Neural cell (in vitro differentiated cells): ENCODE results near the gene TM9SF3. TPM values are rescaled to one million over a fixed set of nuclear protein-coding genes. Genes with fewer than 3 reads are reported as not detected.

Experiments
- H2AFZ ChIP-seq: fragments of 200-600, 300-800 bp; sonication (generic), shearing (Covaris generic); 2 replicates; pipeline ENCODE4 v1.6.0; 2014; ENCODE audit warnings: low read depth, mild to moderate bottlenecking, antibody characterized with exemption, low read length, moderate library complexity
- H3F3A ChIP-seq: fragments of 200-600 bp; shearing (Covaris generic); 2 replicates; pipeline ENCODE4 v1.6.1; 2016; ENCODE audit warnings: mild to moderate bottlenecking, moderate library complexity, mixed read lengths, antibody characterized with exemption, low read length; ENCODE audit not compliant: insufficient read depth, poor library complexity, severe bottlenecking
- H3K27ac ChIP-seq: fragments of 200-600, 300-800 bp; sonication (generic), shearing (Covaris generic); 2 replicates; pipeline ENCODE4 v1.5.1; 2014; ENCODE audit warnings: mild to moderate bottlenecking, low read length, moderate library complexity
- H3K27me3 ChIP-seq: fragments of 300-800, 200-600 bp; sonication (generic), shearing (Covaris generic); 2 replicates; pipeline ENCODE4 v1.6.0; 2014; ENCODE audit warnings: mild to moderate bottlenecking, low read depth, low read length, moderate library complexity; ENCODE audit not compliant: insufficient read depth
- H3K36me3 ChIP-seq: fragments of 300-800, 200-600 bp; sonication (generic), shearing (Covaris generic); 2 replicates; pipeline ENCODE4 v1.5.1; 2014; ENCODE audit warnings: mild to moderate bottlenecking, antibody characterized with exemption, low read length, moderate library complexity; ENCODE audit not compliant: insufficient read depth
- H3K4me2 ChIP-seq: fragments of 300-800, 200-600 bp; sonication (generic), shearing (Covaris generic); 2 replicates; pipeline ENCODE4 v1.6.0; 2014; ENCODE audit warnings: mild to moderate bottlenecking, low read length
- H3K4me3 ChIP-seq: fragments of 300-800, 200-600 bp; sonication (generic), shearing (Covaris generic); 2 replicates; pipeline ENCODE4 v1.5.1; 2014; ENCODE audit warnings: mild to moderate bottlenecking, low read length, moderate library complexity
- H3K79me2 ChIP-seq: fragments of 200-600 bp; shearing (Covaris generic); replicated peaks from 2 replicates; pipeline ENCODE4 v1.6.0; 2014; ENCODE audit warnings: mild to moderate bottlenecking, low read length, moderate library complexity; ENCODE audit not compliant: insufficient read depth
- H3K9ac ChIP-seq: fragments of 300-800, 200-600 bp; sonication (generic), shearing (Covaris generic); 2 replicates; pipeline ENCODE4 v1.6.1; 2016; ENCODE audit warnings: mild to moderate bottlenecking, low read length, mixed read lengths
- H3K9me2 ChIP-seq: fragments of 200-600 bp; shearing (Covaris generic); 2 replicates; pipeline ENCODE4 v1.6.1; 2016; ENCODE audit warnings: mild to moderate bottlenecking, low read length, mixed read lengths; ENCODE audit not compliant: insufficient read depth
- H3K9me3 ChIP-seq: fragments of 200-600, 300-800 bp; sonication (generic), shearing (Covaris generic); 2 replicates; pipeline ENCODE4 v1.6.1; 2016; ENCODE audit warnings: mild to moderate bottlenecking, mixed run types, low read length, moderate library complexity, mixed read lengths
- H4K20me1 ChIP-seq: fragments of 200-600 bp; shearing (Covaris generic); 2 replicates; pipeline ENCODE4 v1.6.1; 2016; ENCODE audit warnings: mild to moderate bottlenecking, mixed run types; ENCODE audit not compliant: insufficient read depth
- EP300 ChIP-seq: fragments of 450-650 bp; conservative IDR thresholded peaks from 2 replicates; pipeline ENCODE4 v1.6.1; 2014; ENCODE audit warnings: antibody characterized with exemption, mild to moderate bottlenecking, moderate library complexity; ENCODE audit not compliant: poor library complexity, severe bottlenecking
- EZH2 ChIP-seq: fragments of 200-600, 300-800 bp; shearing (Covaris generic), sonication (generic); IDR thresholded peaks from 2 replicates; pipeline ENCODE4 v1.6.1; 2014; ENCODE audit warnings: antibody characterized with exemption, low read length, borderline replicate concordance, mild to moderate bottlenecking; ENCODE audit not compliant: insufficient read depth, poor library complexity, severe bottlenecking
- MXI1 ChIP-seq: fragments of 450-650 bp; conservative IDR thresholded peaks from 2 replicates; pipeline ENCODE4 v1.6.1; 2014; ENCODE audit warnings: antibody characterized with exemption, mild to moderate bottlenecking; ENCODE audit not compliant: poor library complexity, severe bottlenecking
- POLR2AphosphoS5 ChIP-seq: IDR thresholded peaks from 2 replicates; pipeline ENCODE4 v1.6.1; 2012
- RAD21 ChIP-seq: fragments of 450-650 bp; conservative IDR thresholded peaks from 2 replicates; pipeline ENCODE4 v1.6.1; 2014; ENCODE audit warnings: antibody characterized with exemption, mild to moderate bottlenecking, moderate library complexity
- SMC3 ChIP-seq: fragments of 450-650 bp; conservative IDR thresholded peaks from 2 replicates; pipeline ENCODE4 v1.6.1; 2014; ENCODE audit warnings: antibody characterized with exemption, mild to moderate bottlenecking, moderate library complexity; ENCODE audit not compliant: poor library complexity
- TAF1 ChIP-seq: IDR thresholded peaks from 2 replicates; pipeline ENCODE4 v1.6.1; 2012; ENCODE audit warnings: low read depth
- polyA plus RNA-seq: library from polyadenylated mRNA; depleted of rRNA; stranded (reverse); fragments of >200 nt; gene quantifications from 2 replicates; pipeline ENCODE4 v1.2.3, GENCODE V29; 2014
- TF ChIP-seq, protein P1 (sequence below): IDR thresholded peaks from 2 replicates; pipeline ENCODE4 v1.6.1; 2012; ENCODE audit warnings: borderline replicate concordance
- TF ChIP-seq, protein P2 (sequence below): fragments of 450-650 bp; IDR thresholded peaks from 2 replicates; pipeline ENCODE4 v1.5.1; 2014; ENCODE audit warnings: antibody characterized with exemption, mild to moderate bottlenecking, moderate library complexity; ENCODE audit not compliant: poor library complexity, severe bottlenecking

TM9SF3 gene
- polyA plus RNA-seq, 1 donor from 2014 or later: 66.4 TPM

DNA sequence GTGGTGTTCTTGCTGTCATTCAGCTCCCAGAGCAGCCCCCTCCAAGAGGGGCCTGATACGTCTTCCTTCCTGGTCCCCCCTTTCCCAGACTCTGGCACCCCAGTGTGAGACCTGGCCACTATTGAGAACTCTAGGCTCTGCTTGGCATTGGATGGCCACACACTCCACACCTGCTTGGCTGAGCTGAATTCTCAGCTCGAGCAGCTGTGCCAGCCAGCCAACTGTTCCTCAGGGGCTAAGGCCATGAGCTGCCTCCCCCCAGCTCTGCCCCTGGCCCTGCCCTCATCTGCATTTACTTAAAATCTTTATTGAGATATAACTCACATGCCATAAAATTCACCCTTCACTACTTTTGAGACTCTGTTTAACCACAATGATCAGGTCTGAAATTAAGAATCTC lies 79.8 kb downstream of the TM9SF3 start:
- no peaks in the 10 kb centered on the region for H3K9me3 ChIP-seq
- peaks cover 20% of the 10 kb centered on the region for H3K27me3 ChIP-seq
- no peak overlapping the region for H3K4me2 ChIP-seq
- H3K9me2 ChIP-seq: no peaks in the 10 kb centered on the region
- H2AFZ ChIP-seq: no peak overlapping the region
- H4K20me1 ChIP-seq: no peaks in the 10 kb centered on the region
- no peak overlapping the region for H3K27ac ChIP-seq
- H3K4me3 ChIP-seq: no peak overlapping the region
- no peak overlapping the region for H3K9ac ChIP-seq
- no peak for TF ChIP-seq TAF1
- TF ChIP-seq POLR2AphosphoS5: no peak
- TF ChIP-seq EP300: no peak
- TF ChIP-seq, protein P1, sequence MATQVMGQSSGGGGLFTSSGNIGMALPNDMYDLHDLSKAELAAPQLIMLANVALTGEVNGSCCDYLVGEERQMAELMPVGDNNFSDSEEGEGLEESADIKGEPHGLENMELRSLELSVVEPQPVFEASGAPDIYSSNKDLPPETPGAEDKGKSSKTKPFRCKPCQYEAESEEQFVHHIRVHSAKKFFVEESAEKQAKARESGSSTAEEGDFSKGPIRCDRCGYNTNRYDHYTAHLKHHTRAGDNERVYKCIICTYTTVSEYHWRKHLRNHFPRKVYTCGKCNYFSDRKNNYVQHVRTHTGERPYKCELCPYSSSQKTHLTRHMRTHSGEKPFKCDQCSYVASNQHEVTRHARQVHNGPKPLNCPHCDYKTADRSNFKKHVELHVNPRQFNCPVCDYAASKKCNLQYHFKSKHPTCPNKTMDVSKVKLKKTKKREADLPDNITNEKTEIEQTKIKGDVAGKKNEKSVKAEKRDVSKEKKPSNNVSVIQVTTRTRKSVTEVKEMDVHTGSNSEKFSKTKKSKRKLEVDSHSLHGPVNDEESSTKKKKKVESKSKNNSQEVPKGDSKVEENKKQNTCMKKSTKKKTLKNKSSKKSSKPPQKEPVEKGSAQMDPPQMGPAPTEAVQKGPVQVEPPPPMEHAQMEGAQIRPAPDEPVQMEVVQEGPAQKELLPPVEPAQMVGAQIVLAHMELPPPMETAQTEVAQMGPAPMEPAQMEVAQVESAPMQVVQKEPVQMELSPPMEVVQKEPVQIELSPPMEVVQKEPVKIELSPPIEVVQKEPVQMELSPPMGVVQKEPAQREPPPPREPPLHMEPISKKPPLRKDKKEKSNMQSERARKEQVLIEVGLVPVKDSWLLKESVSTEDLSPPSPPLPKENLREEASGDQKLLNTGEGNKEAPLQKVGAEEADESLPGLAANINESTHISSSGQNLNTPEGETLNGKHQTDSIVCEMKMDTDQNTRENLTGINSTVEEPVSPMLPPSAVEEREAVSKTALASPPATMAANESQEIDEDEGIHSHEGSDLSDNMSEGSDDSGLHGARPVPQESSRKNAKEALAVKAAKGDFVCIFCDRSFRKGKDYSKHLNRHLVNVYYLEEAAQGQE: no peak
- no peak for TF ChIP-seq MXI1
- TF ChIP-seq RAD21: no peak
- TF ChIP-seq, protein P2, sequence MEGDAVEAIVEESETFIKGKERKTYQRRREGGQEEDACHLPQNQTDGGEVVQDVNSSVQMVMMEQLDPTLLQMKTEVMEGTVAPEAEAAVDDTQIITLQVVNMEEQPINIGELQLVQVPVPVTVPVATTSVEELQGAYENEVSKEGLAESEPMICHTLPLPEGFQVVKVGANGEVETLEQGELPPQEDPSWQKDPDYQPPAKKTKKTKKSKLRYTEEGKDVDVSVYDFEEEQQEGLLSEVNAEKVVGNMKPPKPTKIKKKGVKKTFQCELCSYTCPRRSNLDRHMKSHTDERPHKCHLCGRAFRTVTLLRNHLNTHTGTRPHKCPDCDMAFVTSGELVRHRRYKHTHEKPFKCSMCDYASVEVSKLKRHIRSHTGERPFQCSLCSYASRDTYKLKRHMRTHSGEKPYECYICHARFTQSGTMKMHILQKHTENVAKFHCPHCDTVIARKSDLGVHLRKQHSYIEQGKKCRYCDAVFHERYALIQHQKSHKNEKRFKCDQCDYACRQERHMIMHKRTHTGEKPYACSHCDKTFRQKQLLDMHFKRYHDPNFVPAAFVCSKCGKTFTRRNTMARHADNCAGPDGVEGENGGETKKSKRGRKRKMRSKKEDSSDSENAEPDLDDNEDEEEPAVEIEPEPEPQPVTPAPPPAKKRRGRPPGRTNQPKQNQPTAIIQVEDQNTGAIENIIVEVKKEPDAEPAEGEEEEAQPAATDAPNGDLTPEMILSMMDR: no peak
- no peak for TF ChIP-seq SMC3
- no peak for TF ChIP-seq EZH2
- no peaks in the 10 kb centered on the region for H3K79me2 ChIP-seq
- H3F3A ChIP-seq: no peaks in the 10 kb centered on the region
- H3K36me3 ChIP-seq: no peaks in the 10 kb centered on the region

DNA sequence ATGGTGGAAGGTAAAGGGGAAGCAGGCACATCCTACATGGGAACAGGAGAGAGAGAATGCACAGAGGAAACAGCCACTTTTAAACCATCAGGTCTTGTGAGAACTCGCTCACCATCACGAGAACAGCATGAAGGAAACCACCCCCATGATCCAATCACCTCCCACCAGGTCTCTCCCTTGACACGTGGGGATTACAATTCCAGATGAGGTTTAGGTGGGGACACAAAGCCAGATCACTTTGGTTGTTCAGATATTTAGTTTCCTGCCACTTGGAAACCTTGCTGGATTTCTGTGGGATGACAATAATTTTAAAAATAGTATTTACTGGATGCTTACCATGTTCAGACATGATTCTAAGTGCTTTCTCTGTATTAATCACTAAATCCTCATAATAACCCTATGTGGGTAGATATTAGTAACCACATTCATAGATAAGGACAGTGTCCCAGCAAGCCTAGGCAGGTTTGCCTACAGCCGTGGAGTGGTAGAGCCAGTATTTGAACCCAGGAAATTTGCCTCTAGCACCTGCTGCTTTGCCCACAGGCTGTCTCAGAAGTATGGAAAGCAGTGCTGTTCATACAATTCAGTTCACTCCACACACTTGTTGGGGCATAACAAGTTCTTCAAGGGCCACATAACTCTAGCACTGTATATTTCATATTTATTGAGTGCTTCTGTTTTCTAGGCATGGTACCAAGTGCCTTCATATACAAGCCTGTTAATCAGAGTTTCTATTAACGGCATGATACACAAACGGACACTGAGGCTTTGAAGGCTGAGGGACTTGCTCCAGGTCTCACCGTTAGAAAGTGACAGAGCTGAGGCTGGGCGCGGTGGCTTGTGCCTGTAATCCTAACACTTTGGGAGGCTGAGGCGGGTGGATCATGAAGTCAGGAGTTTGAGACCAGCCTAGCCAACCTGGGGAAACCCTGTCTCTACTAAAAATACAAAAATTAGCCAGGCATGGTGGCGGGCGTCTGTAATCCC lies 81.4 kb downstream of the TM9SF3 start:
- Histone ChIP-seq H3K27ac (no peak overlapping the region), H3F3A (no peaks in the 10 kb centered on the region), H3K79me2 (no peaks in the 10 kb centered on the region), H3K4me2 (no peak overlapping the region), H3K9me2 (no peaks in the 10 kb centered on the region), H3K4me3 (no peak overlapping the region), H2AFZ (no peak overlapping the region), H3K9ac (no peak overlapping the region), H3K36me3 (no peaks in the 10 kb centered on the region), H3K27me3 (peaks cover 4% of the 10 kb centered on the region), H4K20me1 (no peaks in the 10 kb centered on the region), H3K9me3 (no peaks in the 10 kb centered on the region)
- TF ChIP-seq, protein P2: no peak
- TF ChIP-seq, protein P1: no peak
- TF ChIP-seq POLR2AphosphoS5: no peak
- TF ChIP-seq RAD21: no peak
- no peak for TF ChIP-seq MXI1
- TF ChIP-seq EZH2: no peak
- TF ChIP-seq SMC3: no peak
- TF ChIP-seq EP300: no peak
- TF ChIP-seq TAF1: no peak
